HuH-7 (cell line): ENCODE data around the gene ALG5.

Experiments used
- DNase-seq: peaks from one replicate; pipeline ENCODE4 v3.0.0; 2011; ENCODE audit warnings: low spot score

The ALG5 gene

GRCh38 chr13:36979361-36980050 is 19.6 kb downstream of the ALG5 start:
- DNase-seq, result no peak

GRCh38 chr13:36975172-36975571 is 24.0 kb downstream of the ALG5 start:
- no peak for DNase-seq

GRCh38 chr13:36973621-36974295 is 25.4 kb downstream of the ALG5 start:
- no peak for DNase-seq

GRCh38 chr13:36973009-36973408 is 26.1 kb downstream of the ALG5 start:
- DNase-seq, result no peak

GRCh38 chr13:36966404-36966803 is 32.7 kb downstream of the ALG5 start:
- DNase-seq, result no peak

- no peak for DNase-seq
These were observed 33.4 kb downstream of the ALG5 start for GRCh38 chr13:36965767-36966166.

GRCh38 chr13:36959456-36960116 is 39.6 kb downstream of the ALG5 start:
- no peak for DNase-seq

GRCh38 chr13:36954542-36954941 is 44.6 kb downstream of the ALG5 start:
- no peak for DNase-seq

- DNase-seq, result no peak
These were observed 48.2 kb downstream of the ALG5 start for GRCh38 chr13:36950920-36951319.

GRCh38 chr13:36950330-36950729 is 48.8 kb downstream of the ALG5 start:
- DNase-seq, result no peak

- DNase-seq, result no peak
These were observed 54.1 kb downstream of the ALG5 start for GRCh38 chr13:36945078-36945477.

- no peak for DNase-seq
These were observed 73.5 kb downstream of the ALG5 start for GRCh38 chr13:36925603-36926002.

GRCh38 chr13:36924001-36924400 is 75.1 kb downstream of the ALG5 start:
- DNase-seq, result no peak

- no peak for DNase-seq
These were observed 77.4 kb downstream of the ALG5 start for GRCh38 chr13:36921631-36922301.

- no peak for DNase-seq
These were observed 78.4 kb downstream of the ALG5 start for GRCh38 chr13:36920616-36921185.

- DNase-seq, result peak; percentile 40
These were observed 79.1 kb downstream of the ALG5 start, which contains the start of gene SMAD9 for GRCh38 chr13:36919833-36920615. TSS of gene SMAD9 (minus strand) at chr13:36920238. CDS start at chr13:36879689, 40,549 bp downstream.

- peak; percentile 30 for DNase-seq
These were observed 79.8 kb downstream of the ALG5 start for GRCh38 chr13:36919171-36919832.

GRCh38 chr13:36918246-36919131 is 80.7 kb downstream of the ALG5 start:
- DNase-seq, result no peak

- DNase-seq, result no peak
These were observed 81.8 kb downstream of the ALG5 start for GRCh38 chr13:36917311-36917710.
